ENCODE data around the gene TMIGD2. TPM values are rescaled to one million over a fixed set of nuclear protein-coding genes. Genes with fewer than 3 reads are reported as not detected.

TMIGD2 gene
- total RNA-seq, 2 donors from 2014 or later, result 2.5 to 4.1 TPM

Other genes starting within 250 kb of the TMIGD2 start
- gene ZBTB7A, start 235.5 kb downstream of the TMIGD2 start, total RNA-seq, result 10 to 100 TPM; 38.5 to 41.3 TPM
- 100 to 1,000 TPM; 143 to 155 TPM for gene MAP2K2, start 178.3 kb downstream of the TMIGD2 start, total RNA-seq
- gene CREB3L3, start 148.8 kb downstream of the TMIGD2 start, total RNA-seq, result 1 to 10 TPM in 1 of 2 donors, not detected in 1; 1.1 TPM
- gene SIRT6, start 119.8 kb downstream of the TMIGD2 start, total RNA-seq, result 10 to 100 TPM; 37.9 to 38.9 TPM
- gene ANKRD24, start 119.7 kb downstream of the TMIGD2 start, total RNA-seq, result 1 to 10 TPM; 1.2 to 2.5 TPM
- gene EBI3, start 72.9 kb downstream of the TMIGD2 start, total RNA-seq, result 10 to 100 TPM; 18.3 to 23.6 TPM
- 10 to 100 TPM; 22.5 to 22.6 TPM for gene YJU2, start 55.3 kb downstream of the TMIGD2 start, total RNA-seq
- not detected for gene SHD, start 23.1 kb downstream of the TMIGD2 start, total RNA-seq
- gene FSD1, start 2.2 kb upstream of the TMIGD2 start, total RNA-seq, result 10 to 100 TPM in 1 of 2 donors, 1 to 10 TPM in 1; 8.3 to 13.1 TPM
- gene STAP2, start 36.4 kb upstream of the TMIGD2 start, total RNA-seq, result 10 to 100 TPM; 13.3 to 17.4 TPM
- 10 to 100 TPM; 15.5 to 19.7 TPM for gene MPND, start 41.2 kb upstream of the TMIGD2 start, total RNA-seq
- gene SH3GL1, start 98.2 kb upstream of the TMIGD2 start, total RNA-seq, result 10 to 100 TPM; 49.1 to 67.1 TPM
- 10 to 100 TPM; 67.9 to 96.7 TPM for gene CHAF1A, start 100.3 kb upstream of the TMIGD2 start, total RNA-seq
- 10 to 100 TPM; 37.4 to 40.1 TPM for gene UBXN6, start 155.4 kb upstream of the TMIGD2 start, total RNA-seq
- gene HDGFL2, start 169.9 kb upstream of the TMIGD2 start, total RNA-seq, result 10 to 100 TPM; 30.7 to 39.3 TPM
- gene PLIN4, start 216.1 kb upstream of the TMIGD2 start, total RNA-seq, result under 1 TPM in 1 of 2 donors, not detected in 1; 0.05 TPM
- under 1 TPM in 1 of 2 donors, not detected in 1; 0.17 TPM for gene PLIN5, start 232.8 kb upstream of the TMIGD2 start, total RNA-seq
- under 1 TPM; 0.53 to 0.93 TPM for gene LRG1, start 237.6 kb upstream of the TMIGD2 start, total RNA-seq

Data from activated T-helper 17 cell treated with anti-CD3 and anti-CD28 coated beads, Interleukin-2, amount 50 U/mL, for 72 hours (primary cell).